ENCODE data around the gene NABP2. TPM values are rescaled to one million over a fixed set of nuclear protein-coding genes. Genes with fewer than 3 reads are reported as not detected.

NABP2 gene
- total and polyA plus RNA-seq, 7 donors: 27.1 to 65.7 (median 31.0) TPM

DNA sequence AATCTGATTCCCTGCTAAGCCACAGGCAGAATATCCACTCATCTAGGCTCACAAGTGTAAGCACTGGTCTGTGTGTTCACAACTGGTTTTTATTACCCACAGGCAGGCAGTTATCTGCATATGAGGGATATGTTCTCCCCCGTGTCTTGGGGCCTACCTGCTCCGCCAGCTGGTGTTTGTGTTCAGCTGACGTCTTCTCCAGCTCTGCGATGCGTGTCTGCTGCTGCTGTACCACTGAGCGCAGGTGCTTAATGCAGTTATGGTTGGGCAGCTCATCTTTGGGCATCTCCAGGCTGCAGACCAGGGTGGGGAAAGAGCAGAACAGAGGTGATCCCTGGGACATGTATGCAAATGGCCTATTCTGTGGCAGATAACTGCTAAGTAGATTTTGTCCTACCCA lies 16.1 kb upstream of the NABP2 start:
- WGBS, 3 donors: 85 to 89% (median 87%) methylated on average over 6 of the region's 6 CpGs
- Histone ChIP-seq H3K36me3 (ENCODE audit: insufficient read depth in 1 of 2, low read depth in 1 of 2) (peaks cover 23 to 91% of the 10 kb centered on the region in 2 donors), H3K4me1 (no peaks in the 10 kb centered on the region), H3K27ac (no peak overlapping the region), H3K4me3 (no peak overlapping the region), H3K9me3 (no peaks in the 10 kb centered on the region), H3K27me3 (ENCODE audit: insufficient read depth in 3 of 3, low read length in 2 of 3) (no peaks in the 10 kb centered on the region)
- TF ChIP-seq, protein P1, sequence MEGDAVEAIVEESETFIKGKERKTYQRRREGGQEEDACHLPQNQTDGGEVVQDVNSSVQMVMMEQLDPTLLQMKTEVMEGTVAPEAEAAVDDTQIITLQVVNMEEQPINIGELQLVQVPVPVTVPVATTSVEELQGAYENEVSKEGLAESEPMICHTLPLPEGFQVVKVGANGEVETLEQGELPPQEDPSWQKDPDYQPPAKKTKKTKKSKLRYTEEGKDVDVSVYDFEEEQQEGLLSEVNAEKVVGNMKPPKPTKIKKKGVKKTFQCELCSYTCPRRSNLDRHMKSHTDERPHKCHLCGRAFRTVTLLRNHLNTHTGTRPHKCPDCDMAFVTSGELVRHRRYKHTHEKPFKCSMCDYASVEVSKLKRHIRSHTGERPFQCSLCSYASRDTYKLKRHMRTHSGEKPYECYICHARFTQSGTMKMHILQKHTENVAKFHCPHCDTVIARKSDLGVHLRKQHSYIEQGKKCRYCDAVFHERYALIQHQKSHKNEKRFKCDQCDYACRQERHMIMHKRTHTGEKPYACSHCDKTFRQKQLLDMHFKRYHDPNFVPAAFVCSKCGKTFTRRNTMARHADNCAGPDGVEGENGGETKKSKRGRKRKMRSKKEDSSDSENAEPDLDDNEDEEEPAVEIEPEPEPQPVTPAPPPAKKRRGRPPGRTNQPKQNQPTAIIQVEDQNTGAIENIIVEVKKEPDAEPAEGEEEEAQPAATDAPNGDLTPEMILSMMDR (IDR thresholded peaks at IDR 0.05): no peak
- ATAC-seq: no peak
- DNase-seq: no peak
- intact Hi-C loops (cut with DNase I): loop anchor here in 1 of 2 donors (5.0 kb wide), 1 partner anchor 254 kb away; no protein-coding TSS in a partner anchor

GRCh38 chr12:56212361-56212760 lies 11.8 kb upstream of the NABP2 start:
- Histone ChIP-seq H3K4me1 (no peaks in the 10 kb centered on the region), H3K4me3 (no peak overlapping the region), H3K27ac (no peak overlapping the region), H3K9me3 (no peaks in the 10 kb centered on the region), H3K27me3 (ENCODE audit: insufficient read depth in 3 of 3, low read length in 2 of 3) (no peaks in the 10 kb centered on the region), H3K36me3 (ENCODE audit: insufficient read depth in 1 of 2, low read depth in 1 of 2) (peaks cover 16 to 100% of the 10 kb centered on the region in 2 donors)
- WGBS, 3 donors: 49 to 100% (median 81%) methylated on average over 1 of the region's 1 CpG
- intact Hi-C loops (cut with DNase I): no loop called here
- peak in 1 of 4 donors; percentile 32 for ATAC-seq
- no peak for DNase-seq
- TF ChIP-seq, protein P1 (IDR thresholded peaks at IDR 0.05): no peak

DNA sequence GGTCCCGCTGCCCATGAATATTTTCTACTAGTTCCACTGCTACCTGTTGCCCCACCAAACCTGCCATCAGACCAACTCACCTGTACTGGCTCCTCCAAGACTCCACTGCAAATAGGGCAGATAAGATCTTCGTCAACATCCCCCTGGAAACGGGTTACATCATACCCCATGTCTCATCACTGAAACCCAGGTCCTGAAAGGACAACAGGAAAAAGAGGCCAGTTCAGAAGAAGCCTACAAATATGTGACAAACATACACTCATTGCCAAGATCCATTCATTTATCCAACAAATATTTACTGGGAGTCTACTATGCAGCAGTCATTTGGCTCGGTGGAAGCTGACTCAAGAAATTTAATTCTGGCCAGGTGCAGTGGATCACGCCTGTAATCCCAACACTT lies 10.3 kb upstream of the NABP2 start:
- H3K4me3 ChIP-seq: no peak overlapping the region
- DNase-seq: no peak
- intact Hi-C loops (cut with DNase I): no loop called here
- H3K4me1 ChIP-seq: peaks cover 4% of the 10 kb centered on the region
- no peaks in the 10 kb centered on the region for H3K9me3 ChIP-seq
- TF ChIP-seq, protein P1 (IDR thresholded peaks at IDR 0.05): no peak
- WGBS, 3 donors: 73 to 85% (median 74%) methylated on average over 5 of the region's 5 CpGs
- peaks cover 13 to 87% of the 10 kb centered on the region in 2 donors for H3K36me3 ChIP-seq (ENCODE audit: insufficient read depth in 1 of 2, low read depth in 1 of 2)
- no peak overlapping the region for H3K27ac ChIP-seq
- H3K27me3 ChIP-seq (ENCODE audit: insufficient read depth in 3 of 3, low read length in 2 of 3): no peaks in the 10 kb centered on the region
- ATAC-seq: no peak

DNA sequence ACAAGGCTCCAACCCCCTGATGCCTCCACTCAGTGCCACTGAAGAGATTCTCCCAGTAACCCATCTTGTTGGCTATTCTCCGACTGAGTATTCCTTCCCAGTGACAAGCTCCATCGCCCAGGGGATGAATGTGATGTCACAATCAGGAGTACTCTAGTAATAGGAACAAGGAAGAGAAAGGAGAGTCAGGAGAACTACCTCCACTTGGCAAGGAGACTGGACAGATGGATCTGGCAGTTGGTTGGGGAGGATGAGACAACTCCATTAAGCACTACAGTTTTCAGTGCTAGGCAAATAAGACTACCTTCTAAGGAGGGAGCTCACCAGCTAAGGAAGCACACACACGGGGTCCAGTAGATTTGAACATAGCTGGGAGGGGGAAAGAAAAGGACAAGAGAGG lies 7.7 kb upstream of the NABP2 start:
- 79 to 89% (median 86%) methylated on average over 3 of the region's 3 CpGs for WGBS, 3 donors

More for the DNA sequence above, 7.7 kb upstream of the NABP2 start:
- DNase-seq (no peak), ATAC-seq (no peak)
- Histone ChIP-seq H3K4me1 (peaks cover 23% of the 10 kb centered on the region), H3K27me3 (ENCODE audit: insufficient read depth in 3 of 3, low read length in 2 of 3) (no peaks in the 10 kb centered on the region), H3K4me3 (no peak overlapping the region), H3K27ac (no peak overlapping the region), H3K36me3 (ENCODE audit: insufficient read depth in 1 of 2, low read depth in 1 of 2) (peaks cover 6 to 62% of the 10 kb centered on the region in 2 donors), H3K9me3 (no peaks in the 10 kb centered on the region)
- intact Hi-C loops (cut with DNase I): no loop called here
- TF ChIP-seq, protein P1 (IDR thresholded peaks at IDR 0.05): no peak

All from psoas muscle (tissue), 8 donors.